HepG2 (cell line): ENCODE measurements around the gene SLC12A3. TPM values are rescaled to one million over a fixed set of nuclear protein-coding genes. Genes with fewer than 3 reads are reported as not detected.

Source experiments
- ATAC-seq: fragments of 200-7000 bp; cut with Tn5 transposase; 3 replicates; pipeline ENCODE4 v1.9.1; 2020; ENCODE audit warnings: mild to moderate bottlenecking, moderate library complexity
- BruUV-seq: library from RNA; stranded (reverse); fragments of 400-500 nt; replicated peaks from 2 replicates; lab custom pipeline; 2021; lab: Mats Ljungman, UMichigan
- CTCF ChIA-PET: fragments of 300-600 bp; formaldehyde crosslinking; extraction: SDS; loops from one replicate; lab custom pipeline; 2021; ENCODE audit warnings: low total read pairs, inconsistent platforms, low intra/inter-chr PET ratio; lab: Yijun Ruan, JAX
- POLR2A ChIA-PET: fragments of 350-600 bp; sonication (Branson Sonifier 250); formaldehyde crosslinking; loops from one replicate; lab custom pipeline; 2020; ENCODE audit warnings: antibody characterized with exemption, inconsistent platforms; lab: Yijun Ruan, JAX
- DNase-seq: peaks from one replicate; pipeline ENCODE4 v3.0.0-alpha.2; 2015; ENCODE audit warnings: low spot score
- FAIRE-seq: peaks from 3 replicates; lab custom pipeline; 2011; peaks lifted over from hg19 to GRCh38; lab: Jason Lieb, UNC
- H2AFZ ChIP-seq: one replicate; pipeline ENCODE4 v1.6.1; 2011; ENCODE audit warnings: low read length, inconsistent platforms
- H3K27ac ChIP-seq: fragments of 300-600 bp; 3 replicates; pipeline ENCODE4 v1.8.0; 2011; ENCODE audit warnings: mixed run types, mild to moderate bottlenecking, mixed read lengths, low read length, inconsistent platforms; ENCODE audit not compliant: insufficient read depth; ENCODE audit errors: extremely low read length
- H3K27me3 ChIP-seq, 2 experiments: fragments of 200-600 bp in 1 of 2; 2 replicates in 1 of 2; 3 replicates in 1 of 2; pipeline versions ENCODE4 v1.6.0 to v1.8.0; 2011; ENCODE audit warnings: low read length in 2 of 2, mild to moderate bottlenecking in 2 of 2, moderate library complexity in 2 of 2, inconsistent platforms in 1 of 2; ENCODE audit not compliant: insufficient read depth in 2 of 2, control insufficient read depth in 1 of 2
- H3K36me3 ChIP-seq, 2 experiments: fragments of 200-600 bp in 1 of 2; replicated peaks in 1 of 2; 2 replicates in 1 of 2; 3 replicates in 1 of 2; pipeline versions ENCODE4 v1.5.1 to v1.8.0; 2011; ENCODE audit warnings: low read length in 2 of 2, inconsistent platforms in 1 of 2; ENCODE audit not compliant: insufficient read depth in 2 of 2, control insufficient read depth in 1 of 2
- H3K4me1 ChIP-seq: 2 replicates; pipeline ENCODE4 v1.5.1; 2012; ENCODE audit warnings: low read length, inconsistent platforms; ENCODE audit not compliant: insufficient read depth
- H3K4me2 ChIP-seq: 2 replicates; pipeline ENCODE4 v1.6.0; 2011; ENCODE audit warnings: low read depth, low read length, inconsistent platforms
- H3K4me3 ChIP-seq, 3 experiments: fragments of 200-600 bp in 1 of 3; sonication (generic), shearing (Covaris generic) in 1 of 3; replicated peaks in 1 of 3; 2 replicates each; pipeline ENCODE4 v1.5.1; 2011 to 2016; ENCODE audit warnings: low read length in 3 of 3, inconsistent platforms in 2 of 3, low read depth in 2 of 3, mild to moderate bottlenecking in 2 of 3, control low read depth in 1 of 3, mixed read lengths in 1 of 3; ENCODE audit not compliant: insufficient read depth in 1 of 3
- H3K79me2 ChIP-seq: one replicate; pipeline ENCODE4 v1.6.1; 2011; ENCODE audit warnings: low read length, inconsistent platforms; ENCODE audit not compliant: insufficient read depth
- H3K9ac ChIP-seq: 2 replicates; pipeline ENCODE4 v1.6.0; 2011; ENCODE audit warnings: mild to moderate bottlenecking, low read depth, low read length, inconsistent platforms; ENCODE audit not compliant: insufficient read depth
- H3K9me3 ChIP-seq: 2 replicates; pipeline ENCODE4 v1.5.1; 2012; ENCODE audit warnings: mild to moderate bottlenecking, low read length
- H4K20me1 ChIP-seq: 2 replicates; pipeline ENCODE4 v1.6.0; 2011; ENCODE audit warnings: inconsistent platforms, mild to moderate bottlenecking, low read length, moderate library complexity; ENCODE audit not compliant: insufficient read depth
- POLR2AphosphoS5 ChIP-seq: IDR thresholded peaks from 2 replicates; pipeline ENCODE4 v1.6.1; 2012; ENCODE audit warnings: low read depth, low read length
- RBM39 ChIP-seq: fragments of 200-400 bp; formaldehyde crosslinking; IDR thresholded peaks from one replicate; pipeline ENCODE4 v1.6.1; 2018; ENCODE audit warnings: antibody characterized with exemption, mild to moderate bottlenecking, low read depth, low read length; ENCODE audit not compliant: poor library complexity, severe bottlenecking
- RELA ChIP-seq: sonication (generic); formaldehyde crosslinking; IDR thresholded peaks from 2 replicates; pipeline ENCODE4 v1.4.0; 2020; ENCODE audit warnings: missing genetic modification reagents
- U2AF2 ChIP-seq: fragments of 200-400 bp; formaldehyde crosslinking; IDR thresholded peaks from 2 replicates; pipeline ENCODE4 v1.6.1; 2017; ENCODE audit warnings: low read depth, mild to moderate bottlenecking, low read length
- ZMAT3 ChIP-seq: sonication (generic); formaldehyde crosslinking; conservative IDR thresholded peaks from 2 replicates; pipeline ENCODE4 v1.7.0; 2021; ENCODE audit warnings: missing genetic modification reagents
- ZMYM3 ChIP-seq: sonication (generic); formaldehyde crosslinking; IDR thresholded peaks from 2 replicates; pipeline ENCODE4 v1.5.1; 2020; ENCODE audit warnings: mild to moderate bottlenecking, missing genetic modification reagents
- ZNF251 ChIP-seq: sonication (generic); formaldehyde crosslinking; IDR thresholded peaks from 2 replicates; pipeline ENCODE4 v1.9.0; 2021; ENCODE audit warnings: mild to moderate bottlenecking, missing genetic modification reagents
- ZNF33B ChIP-seq: sonication (generic); formaldehyde crosslinking; IDR thresholded peaks from 2 replicates; pipeline ENCODE4 v1.5.1; 2020; ENCODE audit warnings: mild to moderate bottlenecking, missing genetic modification reagents
- ZNF788 ChIP-seq: sonication (generic); formaldehyde crosslinking; IDR thresholded peaks from 2 replicates; pipeline ENCODE4 v1.5.0; 2020; ENCODE audit warnings: mild to moderate bottlenecking, missing genetic modification reagents, borderline replicate concordance
- WGBS: methylation state at CpG from one replicate; pipeline ENCODE4 v1.1.6; 2017; ENCODE audit warnings: low lambda C conversion rate; 5-methylcytosine and 5-hydroxymethylcytosine counted together
- in situ Hi-C: cut with HindIII; loops from 2 replicates; pipeline ENCODE4 v1.10.0; 2017; ENCODE audit warnings: low pct_unique_long_range_greater_than_20kb; ENCODE audit not compliant: extremely low pct_ligation_motif_present
- intact Hi-C: fragments of 100-400 bp; cut with micrococcal nuclease; formaldehyde crosslinking; loops from one replicate; pipeline ENCODE4 v1.10.0; 2022; ENCODE audit not compliant: unreplicated experiment
- polyA plus RNA-seq, 8 experiments: library from polyadenylated mRNA; depleted of rRNA in 3 of 8; stranded (reverse) in 7 of 8; unstranded in 1 of 8; fragments of >200 nt; fragmentation: Illumina TruSeq in 4 of 8; extraction: Trizol in 4 of 8; gene quantifications; 2 replicates each; pipeline versions ENCODE4 v1.2.1 to v1.2.3, GENCODE V29; 2011 to 2016; ENCODE audit warnings: low read depth in 4 of 8, missing spikeins in 1 of 8, mixed read lengths in 1 of 8; ENCODE audit not compliant: insufficient read depth in 1 of 8
- total RNA-seq, 5 experiments: library from RNA; depleted of rRNA; stranded (reverse); fragments of >200 nt; fragmentation: Illumina TruSeq; extraction: Trizol; gene quantifications; 2 replicates each; pipeline ENCODE4 v1.2.3, GENCODE V29; 2016; ENCODE audit warnings: low read depth in 1 of 5
- TF ChIP-seq, protein P1 (sequence below): sonication (generic); formaldehyde crosslinking; IDR thresholded peaks from 2 replicates; pipeline ENCODE4 v1.5.0; 2020; ENCODE audit warnings: missing genetic modification reagents, mild to moderate bottlenecking, borderline replicate concordance
- TF ChIP-seq, protein P2 (sequence below): sonication (generic); formaldehyde crosslinking; IDR thresholded peaks from 2 replicates; pipeline ENCODE4 v1.5.1; 2020; ENCODE audit warnings: mild to moderate bottlenecking, missing genetic modification reagents, borderline replicate concordance
- TF ChIP-seq, protein P3 (sequence below): sonication (generic); formaldehyde crosslinking; IDR thresholded peaks from 2 replicates; pipeline ENCODE4 v1.8.1; 2023; ENCODE audit warnings: mild to moderate bottlenecking, moderate library complexity, missing genetic modification reagents

SLC12A3 gene
- total and polyA plus RNA-seq, 2 of the 13 experiments (the other 11 are each of a cell fraction or from before 2014, with no cell fraction given) = 6.2 TPM; not detected in 1

DNA sequence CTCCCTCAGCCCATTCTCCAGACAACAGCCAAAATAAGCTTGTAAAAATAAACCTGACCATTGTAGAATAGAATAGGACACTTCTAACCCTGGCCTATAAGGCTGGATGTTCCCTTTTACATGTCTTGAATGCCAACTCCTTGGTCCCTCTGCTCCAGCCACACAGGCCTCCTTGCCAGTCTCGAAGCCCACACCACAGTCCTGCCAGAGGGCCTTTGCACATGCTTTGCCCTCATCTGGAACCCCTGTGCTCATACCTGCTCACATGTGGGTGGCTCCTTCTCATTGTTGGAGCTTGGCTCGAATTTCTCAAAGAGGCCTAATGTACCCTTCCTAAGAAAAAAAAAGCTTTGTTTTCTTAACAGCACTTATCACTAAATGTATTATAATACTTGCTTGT lies 5.4 kb upstream of the SLC12A3 start:
- Histone ChIP-seq H3K27ac (no peak overlapping the region), H3K4me2 (peak overlapping the region; percentile 97), H3K9me3 (no peaks in the 10 kb centered on the region), H4K20me1 (no peaks in the 10 kb centered on the region), H3K36me3 (no peaks in the 10 kb centered on the region), H2AFZ (no peak overlapping the region), H3K9ac (no peak overlapping the region), H3K79me2 (no peaks in the 10 kb centered on the region), H3K4me3 (peak overlapping the region in 1 of 3 experiments; percentile 62; a peak in 1 of 6 replicates), H3K4me1 (peaks cover 84% of the 10 kb centered on the region), H3K27me3 (no peaks in the 10 kb centered on the region)
- no TSS peak for BruUV-seq
- POLR2A ChIA-PET = interaction anchor here (4.3 kb wide), 1 partner anchor 9 kb away, joined by 28 read pairs; no protein-coding TSS in a partner anchor
- CTCF ChIA-PET = no interaction called here
- in situ Hi-C loops = no loop called here
- FAIRE-seq = no peak
- no peak for DNase-seq
- intact Hi-C loops = loop anchor here (5.0 to 10.0 kb wide), 2 partner anchors 187 to 255 kb away; partner anchors contain the start of gene MT2A
- ATAC-seq = no peak
- WGBS = 62% methylated on average over 2 of the region's 2 CpGs
- TF ChIP-seq POLR2AphosphoS5 (no peak), ZNF33B (CRISPR knock-in tag) (no peak), U2AF2 (no peak), ZMAT3 (CRISPR knock-in tag) (no peak), ZNF788 (CRISPR knock-in tag) (0 out of 2 replicates have a peak, but pooled peaks have one; percentile 19), RBM39 (no peak), ZMYM3 (peak; percentile 82), RELA (CRISPR knock-in tag) (no peak), ZNF251 (CRISPR knock-in tag) (no peak)
- TF ChIP-seq, protein P1, sequence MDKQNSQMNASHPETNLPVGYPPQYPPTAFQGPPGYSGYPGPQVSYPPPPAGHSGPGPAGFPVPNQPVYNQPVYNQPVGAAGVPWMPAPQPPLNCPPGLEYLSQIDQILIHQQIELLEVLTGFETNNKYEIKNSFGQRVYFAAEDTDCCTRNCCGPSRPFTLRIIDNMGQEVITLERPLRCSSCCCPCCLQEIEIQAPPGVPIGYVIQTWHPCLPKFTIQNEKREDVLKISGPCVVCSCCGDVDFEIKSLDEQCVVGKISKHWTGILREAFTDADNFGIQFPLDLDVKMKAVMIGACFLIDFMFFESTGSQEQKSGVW = no peak
- TF ChIP-seq, protein P2, sequence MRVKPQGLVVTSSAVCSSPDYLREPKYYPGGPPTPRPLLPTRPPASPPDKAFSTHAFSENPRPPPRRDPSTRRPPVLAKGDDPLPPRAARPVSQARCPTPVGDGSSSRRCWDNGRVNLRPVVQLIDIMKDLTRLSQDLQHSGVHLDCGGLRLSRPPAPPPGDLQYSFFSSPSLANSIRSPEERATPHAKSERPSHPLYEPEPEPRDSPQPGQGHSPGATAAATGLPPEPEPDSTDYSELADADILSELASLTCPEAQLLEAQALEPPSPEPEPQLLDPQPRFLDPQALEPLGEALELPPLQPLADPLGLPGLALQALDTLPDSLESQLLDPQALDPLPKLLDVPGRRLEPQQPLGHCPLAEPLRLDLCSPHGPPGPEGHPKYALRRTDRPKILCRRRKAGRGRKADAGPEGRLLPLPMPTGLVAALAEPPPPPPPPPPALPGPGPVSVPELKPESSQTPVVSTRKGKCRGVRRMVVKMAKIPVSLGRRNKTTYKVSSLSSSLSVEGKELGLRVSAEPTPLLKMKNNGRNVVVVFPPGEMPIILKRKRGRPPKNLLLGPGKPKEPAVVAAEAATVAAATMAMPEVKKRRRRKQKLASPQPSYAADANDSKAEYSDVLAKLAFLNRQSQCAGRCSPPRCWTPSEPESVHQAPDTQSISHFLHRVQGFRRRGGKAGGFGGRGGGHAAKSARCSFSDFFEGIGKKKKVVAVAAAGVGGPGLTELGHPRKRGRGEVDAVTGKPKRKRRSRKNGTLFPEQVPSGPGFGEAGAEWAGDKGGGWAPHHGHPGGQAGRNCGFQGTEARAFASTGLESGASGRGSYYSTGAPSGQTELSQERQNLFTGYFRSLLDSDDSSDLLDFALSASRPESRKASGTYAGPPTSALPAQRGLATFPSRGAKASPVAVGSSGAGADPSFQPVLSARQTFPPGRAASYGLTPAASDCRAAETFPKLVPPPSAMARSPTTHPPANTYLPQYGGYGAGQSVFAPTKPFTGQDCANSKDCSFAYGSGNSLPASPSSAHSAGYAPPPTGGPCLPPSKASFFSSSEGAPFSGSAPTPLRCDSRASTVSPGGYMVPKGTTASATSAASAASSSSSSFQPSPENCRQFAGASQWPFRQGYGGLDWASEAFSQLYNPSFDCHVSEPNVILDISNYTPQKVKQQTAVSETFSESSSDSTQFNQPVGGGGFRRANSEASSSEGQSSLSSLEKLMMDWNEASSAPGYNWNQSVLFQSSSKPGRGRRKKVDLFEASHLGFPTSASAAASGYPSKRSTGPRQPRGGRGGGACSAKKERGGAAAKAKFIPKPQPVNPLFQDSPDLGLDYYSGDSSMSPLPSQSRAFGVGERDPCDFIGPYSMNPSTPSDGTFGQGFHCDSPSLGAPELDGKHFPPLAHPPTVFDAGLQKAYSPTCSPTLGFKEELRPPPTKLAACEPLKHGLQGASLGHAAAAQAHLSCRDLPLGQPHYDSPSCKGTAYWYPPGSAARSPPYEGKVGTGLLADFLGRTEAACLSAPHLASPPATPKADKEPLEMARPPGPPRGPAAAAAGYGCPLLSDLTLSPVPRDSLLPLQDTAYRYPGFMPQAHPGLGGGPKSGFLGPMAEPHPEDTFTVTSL (CRISPR knock-in tag) = no peak
- TF ChIP-seq, protein P3, sequence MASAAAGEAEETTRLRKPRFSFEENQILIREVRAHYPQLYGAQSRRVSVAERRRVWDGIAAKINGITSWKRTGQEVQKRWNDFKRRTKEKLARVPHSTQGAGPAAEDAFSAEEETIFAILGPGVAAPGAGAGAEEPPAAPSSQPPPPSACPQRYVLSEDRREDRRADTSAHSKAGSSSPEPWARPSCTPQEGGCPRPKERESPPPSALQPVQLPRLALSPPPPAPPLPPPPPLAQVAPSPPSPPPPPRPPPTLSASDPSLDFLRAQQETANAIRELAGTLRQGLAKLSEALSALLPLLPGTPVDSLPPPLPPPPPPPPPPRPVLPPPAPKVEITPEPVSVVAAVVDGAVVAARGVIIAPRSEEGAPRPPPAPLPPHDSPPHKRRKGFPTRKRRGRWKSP = no peak
